DOHH2 (cell line): ENCODE results near the gene TRABD.
A peak's percentile ranks its signal among the peaks of the same experiment; 100 is the strongest.

Experiments
- H3F3A ChIP-seq: fragments of 200-600 bp; sonication (generic), shearing (Covaris generic); 2 replicates; pipeline ENCODE4 v1.6.0; 2016; ENCODE audit warnings: antibody characterized with exemption, mild to moderate bottlenecking; ENCODE audit not compliant: control insufficient read depth, insufficient read depth
- H3K27ac ChIP-seq: fragments of 200-600 bp; sonication (generic); 2 replicates; pipeline ENCODE4 v1.5.1; 2014; ENCODE audit warnings: low read depth, mild to moderate bottlenecking, low read length, moderate library complexity
- H3K27me3 ChIP-seq: fragments of 200-600 bp; sonication (generic); 2 replicates; pipeline ENCODE4 v1.6.1; 2014; ENCODE audit warnings: mild to moderate bottlenecking, low read length, mixed read lengths; ENCODE audit not compliant: control insufficient read depth
- H3K36me3 ChIP-seq: fragments of 200-600 bp; sonication (generic); 2 replicates; pipeline ENCODE4 v1.6.1; 2014; ENCODE audit warnings: mild to moderate bottlenecking, low read length, moderate library complexity, mixed read lengths; ENCODE audit not compliant: control insufficient read depth
- H3K4me1 ChIP-seq: fragments of 200-600 bp; sonication (generic); 2 replicates; pipeline ENCODE4 v1.6.1; 2014; ENCODE audit warnings: mild to moderate bottlenecking, low read length, mixed read lengths; ENCODE audit not compliant: control insufficient read depth
- H3K4me2 ChIP-seq: fragments of 200-600 bp; sonication (generic); 2 replicates; pipeline ENCODE4 v1.6.0; 2014; ENCODE audit warnings: mild to moderate bottlenecking, low read length, moderate library complexity
- H3K4me3 ChIP-seq: fragments of 200-600 bp; sonication (generic); 2 replicates; pipeline ENCODE4 v1.5.1; 2014; ENCODE audit warnings: mild to moderate bottlenecking, low read length, mixed read lengths
- H3K79me2 ChIP-seq: fragments of 200-600 bp; sonication (generic); 2 replicates; pipeline ENCODE4 v1.6.1; 2014; ENCODE audit warnings: mild to moderate bottlenecking, low read length, mixed read lengths; ENCODE audit not compliant: control insufficient read depth
- H3K9me2 ChIP-seq: fragments of 200-600 bp; sonication (generic); replicated peaks from 2 replicates; pipeline ENCODE4 v1.6.1; 2014; ENCODE audit warnings: mild to moderate bottlenecking, low read length, mixed read lengths; ENCODE audit not compliant: control insufficient read depth
- H3K9me3 ChIP-seq: fragments of 200-600 bp; sonication (generic); 2 replicates; pipeline ENCODE4 v1.6.1; 2014; ENCODE audit warnings: antibody characterized with exemption, low read length, mixed read lengths; ENCODE audit not compliant: control insufficient read depth, insufficient read depth
- H4K20me1 ChIP-seq: fragments of 200-600 bp; sonication (generic); 2 replicates; pipeline ENCODE4 v1.6.0; 2014; ENCODE audit warnings: low read depth, mild to moderate bottlenecking, antibody characterized with exemption, low read length, moderate library complexity; ENCODE audit not compliant: control insufficient read depth, insufficient read depth
- CTCF ChIP-seq: fragments of 200-600 bp; sonication (generic); IDR thresholded peaks from one replicate; pipeline ENCODE4 v1.5.1; 2014; ENCODE audit warnings: antibody characterized with exemption, mild to moderate bottlenecking, low read depth, low read length; ENCODE audit not compliant: poor library complexity, severe bottlenecking
- EZH2phosphoT487 ChIP-seq: fragments of 200-600 bp; sonication (generic); IDR thresholded peaks from 2 replicates; pipeline ENCODE4 v1.6.1; 2017; ENCODE audit warnings: borderline replicate concordance, mild to moderate bottlenecking, antibody characterized with exemption, low read length, moderate library complexity, mixed read lengths

The TRABD gene

GRCh38 chr22:50148991-50149721, 36.6 kb upstream of the TRABD start:
- Histone ChIP-seq H3K27ac (no peak overlapping the region), H3F3A (no peaks in the 10 kb centered on the region), H3K4me2 (peak overlapping the region; percentile 25; the same call in 1 of the 2 replicates), H3K9me3 (no peaks in the 10 kb centered on the region), H3K27me3 (peaks cover under 1% of the 10 kb centered on the region; the same call in 1 of the 2 replicates), H3K36me3 (no peaks in the 10 kb centered on the region), H3K9me2 (no peaks in the 10 kb centered on the region), H3K4me3 (no peak overlapping the region), H3K79me2 (no peaks in the 10 kb centered on the region), H4K20me1 (no peaks in the 10 kb centered on the region), H3K4me1 (peaks cover 10% of the 10 kb centered on the region)
- TF ChIP-seq CTCF = peak; percentile 88
- no peak for TF ChIP-seq EZH2phosphoT487

- TF ChIP-seq EZH2phosphoT487 = no peak
- no peak for TF ChIP-seq CTCF
- H3K27ac ChIP-seq = no peak overlapping the region
- no peaks in the 10 kb centered on the region for H3K9me2 ChIP-seq
- no peaks in the 10 kb centered on the region; the same call in 1 of the 2 replicates for H3K27me3 ChIP-seq
- H4K20me1 ChIP-seq = no peaks in the 10 kb centered on the region
- no peaks in the 10 kb centered on the region for H3K9me3 ChIP-seq
- no peaks in the 10 kb centered on the region for H3K79me2 ChIP-seq
- no peak overlapping the region for H3K4me2 ChIP-seq
- H3K4me1 ChIP-seq = peaks cover 10% of the 10 kb centered on the region
- no peak overlapping the region for H3K4me3 ChIP-seq
- H3F3A ChIP-seq = no peaks in the 10 kb centered on the region
- no peaks in the 10 kb centered on the region for H3K36me3 ChIP-seq
These were observed 35.3 kb upstream of the TRABD start for GRCh38 chr22:50150161-50151129.

GRCh38 chr22:50151571-50152537, 33.9 kb upstream of the TRABD start:
- peaks cover 10% of the 10 kb centered on the region for H3K4me1 ChIP-seq
- no peaks in the 10 kb centered on the region for H3K9me2 ChIP-seq
- no peaks in the 10 kb centered on the region for H3F3A ChIP-seq
- H3K4me3 ChIP-seq = no peak overlapping the region
- TF ChIP-seq CTCF (peak; percentile 11), EZH2phosphoT487 (no peak)
- no peak overlapping the region for H3K27ac ChIP-seq
- H3K36me3 ChIP-seq = no peaks in the 10 kb centered on the region
- no peaks in the 10 kb centered on the region for H3K79me2 ChIP-seq
- no peak overlapping the region for H3K4me2 ChIP-seq
- no peaks in the 10 kb centered on the region for H3K27me3 ChIP-seq
- no peaks in the 10 kb centered on the region for H3K9me3 ChIP-seq
- no peaks in the 10 kb centered on the region for H4K20me1 ChIP-seq
